Measurements from ENCODE around the gene SIGLEC12. TPM values are rescaled to one million over a fixed set of nuclear protein-coding genes. Genes with fewer than 3 reads are reported as not detected.

Gene SIGLEC12
- total and polyA plus RNA-seq, 2 donors (not counting 1 experiment from before 2014, with no cell fraction given) = 0.24 TPM; not detected in 1

DNA sequence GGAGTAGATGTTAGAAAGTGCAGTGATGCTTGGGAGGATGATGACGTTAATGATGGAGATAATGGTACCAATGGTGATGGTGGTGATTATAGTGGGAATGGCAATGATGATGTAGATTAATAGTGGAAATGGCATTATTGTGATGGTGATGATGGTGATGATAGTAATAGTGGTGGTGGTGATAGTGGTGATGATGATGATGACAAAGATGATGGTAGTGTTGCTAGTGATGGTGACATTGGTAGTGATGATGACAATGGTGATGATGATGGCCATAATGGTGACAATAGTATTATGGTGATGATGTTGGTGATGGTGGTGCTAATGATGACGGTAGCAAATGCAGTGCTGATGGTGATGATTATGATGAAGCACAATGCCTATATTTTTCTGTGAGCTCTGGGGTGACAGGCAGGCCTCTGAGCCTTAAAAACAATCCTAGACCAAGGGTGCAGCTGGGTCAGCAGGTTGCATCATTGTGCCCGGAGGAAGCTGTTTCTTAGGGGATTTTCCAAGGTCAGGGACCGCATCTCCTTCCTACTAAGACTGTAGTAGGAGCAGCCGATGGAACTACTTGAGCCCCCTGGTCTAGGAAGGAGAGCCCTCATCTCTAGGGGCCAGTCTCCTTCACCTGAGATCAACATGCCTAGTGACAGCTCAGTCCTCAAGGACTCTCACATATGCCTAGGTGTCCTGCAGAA, 15.5 kb downstream of the SIGLEC12 start:
- H3K4me3 ChIP-seq (ENCODE audit: control extremely low read depth in 1 of 5, extremely low read depth in 1 of 5, insufficient read depth in 1 of 5, low read depth in 2 of 5, low read length in 4 of 5) = no peak overlapping the region
- H3K9me3 ChIP-seq (ENCODE audit: control extremely low read depth in 1 of 3, control insufficient read depth in 2 of 3, insufficient read depth in 1 of 3, low read length in 2 of 3) = peaks cover 0 to 4% (median 0%) of the 10 kb centered on the region in 3 donors
- H3K79me2 ChIP-seq (ENCODE audit: control insufficient read depth, insufficient read depth, low read length) = no peaks in the 10 kb centered on the region
- H3K27me3 ChIP-seq (replicated peaks in 1 of 4; ENCODE audit: control extremely low read depth in 1 of 4, control insufficient read depth in 3 of 4, insufficient read depth in 4 of 4, low read length in 3 of 4) = peaks cover 0 to 12% (median 6%) of the 10 kb centered on the region in 4 experiments
- ChIA-PET CTCF (interaction anchor here (0.6 to 1.2 kb wide), 6 partner anchors 13 to 175 kb away, joined by 3 to 4 read pairs (median 3); no protein-coding TSS in a partner anchor), POLR2A (no interaction called here)
- intact Hi-C loops (cut with micrococcal nuclease) = no loop called here
- H3K27ac ChIP-seq (ENCODE audit: low read length in 2 of 2) = no peak overlapping the region
- 86% methylated on average over 4 of the region's 5 CpGs for WGBS (ENCODE audit: insufficient coverage)
- no peak overlapping the region for H3K9ac ChIP-seq (ENCODE audit: low read length)
- H3K4me3 Mint-ChIP-seq = no peak overlapping the region
- DNase-seq (no peak), ATAC-seq (ENCODE audit: low read depth) (no peak)
- H3K27me3 Mint-ChIP-seq = peaks cover 34% of the 10 kb centered on the region
- H3K9me3 Mint-ChIP-seq (ENCODE audit: insufficient read depth) = no peaks in the 10 kb centered on the region
- TF ChIP-seq EZH2 (IDR thresholded peaks at IDR 0.05; ENCODE audit: borderline replicate concordance, insufficient read depth, low read depth, low read length, poor library complexity, severe bottlenecking) = no peak
- TF ChIP-seq, protein P1, sequence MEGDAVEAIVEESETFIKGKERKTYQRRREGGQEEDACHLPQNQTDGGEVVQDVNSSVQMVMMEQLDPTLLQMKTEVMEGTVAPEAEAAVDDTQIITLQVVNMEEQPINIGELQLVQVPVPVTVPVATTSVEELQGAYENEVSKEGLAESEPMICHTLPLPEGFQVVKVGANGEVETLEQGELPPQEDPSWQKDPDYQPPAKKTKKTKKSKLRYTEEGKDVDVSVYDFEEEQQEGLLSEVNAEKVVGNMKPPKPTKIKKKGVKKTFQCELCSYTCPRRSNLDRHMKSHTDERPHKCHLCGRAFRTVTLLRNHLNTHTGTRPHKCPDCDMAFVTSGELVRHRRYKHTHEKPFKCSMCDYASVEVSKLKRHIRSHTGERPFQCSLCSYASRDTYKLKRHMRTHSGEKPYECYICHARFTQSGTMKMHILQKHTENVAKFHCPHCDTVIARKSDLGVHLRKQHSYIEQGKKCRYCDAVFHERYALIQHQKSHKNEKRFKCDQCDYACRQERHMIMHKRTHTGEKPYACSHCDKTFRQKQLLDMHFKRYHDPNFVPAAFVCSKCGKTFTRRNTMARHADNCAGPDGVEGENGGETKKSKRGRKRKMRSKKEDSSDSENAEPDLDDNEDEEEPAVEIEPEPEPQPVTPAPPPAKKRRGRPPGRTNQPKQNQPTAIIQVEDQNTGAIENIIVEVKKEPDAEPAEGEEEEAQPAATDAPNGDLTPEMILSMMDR (IDR thresholded peaks at IDR 0.05) = no peak
- H3K27ac Mint-ChIP-seq = no peak overlapping the region
- H3K4me1 Mint-ChIP-seq = no peaks in the 10 kb centered on the region
- H4K20me1 ChIP-seq (ENCODE audit: control insufficient read depth, insufficient read depth, low read length, poor library complexity, severe bottlenecking) = no peaks in the 10 kb centered on the region
- H2AFZ ChIP-seq (ENCODE audit: insufficient read depth, low read depth, low read length, poor library complexity, severe bottlenecking) = no peak overlapping the region
- H3K4me1 ChIP-seq (ENCODE audit: control insufficient read depth in 2 of 2, insufficient read depth in 2 of 2, low read length in 2 of 2) = no peaks in the 10 kb centered on the region
- no peak overlapping the region for H3K4me2 ChIP-seq (replicated peaks; ENCODE audit: low read depth, low read length, poor library complexity, severe bottlenecking)
- H3K36me3 ChIP-seq (replicated peaks in 1 of 2; ENCODE audit: control extremely low read depth in 1 of 2, control insufficient read depth in 1 of 2, extremely low read depth in 1 of 2, insufficient read depth in 2 of 2, low read length in 1 of 2) = no peaks in the 10 kb centered on the region

DNA sequence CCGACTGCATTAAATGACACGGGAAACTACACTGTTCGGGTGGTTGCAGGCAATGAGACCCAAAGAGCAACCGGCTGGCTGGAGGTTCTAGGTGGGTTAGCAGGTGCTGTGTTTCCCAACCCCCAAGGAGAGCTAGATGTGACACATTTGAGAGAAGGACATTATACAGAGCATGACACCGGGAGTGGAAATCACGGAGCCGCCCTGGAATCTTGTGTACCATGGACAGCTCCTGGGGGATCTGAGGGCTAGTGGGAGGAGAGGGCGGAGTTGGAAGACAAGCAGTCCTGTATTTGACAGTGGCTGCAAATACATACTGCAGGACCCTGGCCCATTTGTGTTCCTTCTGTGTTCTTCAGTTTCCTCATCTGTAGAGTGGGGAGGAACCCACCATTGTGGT, 21.0 kb downstream of the SIGLEC12 start:
- Histone ChIP-seq H2AFZ (ENCODE audit: insufficient read depth, low read depth, low read length, poor library complexity, severe bottlenecking) (no peak overlapping the region), H3K79me2 (ENCODE audit: control insufficient read depth, insufficient read depth, low read length) (no peaks in the 10 kb centered on the region), H3K4me1 (ENCODE audit: control insufficient read depth in 2 of 2, insufficient read depth in 2 of 2, low read length in 2 of 2) (no peaks in the 10 kb centered on the region), H3K9me3 (ENCODE audit: control extremely low read depth in 1 of 3, control insufficient read depth in 2 of 3, insufficient read depth in 1 of 3, low read length in 2 of 3) (peaks cover 0 to 9% (median 0%) of the 10 kb centered on the region in 3 donors), H3K27ac (ENCODE audit: low read length in 2 of 2) (no peak overlapping the region), H3K4me3 (ENCODE audit: control extremely low read depth in 1 of 5, extremely low read depth in 1 of 5, insufficient read depth in 1 of 5, low read depth in 2 of 5, low read length in 4 of 5) (no peak overlapping the region), H3K36me3 (replicated peaks in 1 of 2; ENCODE audit: control extremely low read depth in 1 of 2, control insufficient read depth in 1 of 2, extremely low read depth in 1 of 2, insufficient read depth in 2 of 2, low read length in 1 of 2) (no peaks in the 10 kb centered on the region), H3K27me3 (replicated peaks in 1 of 4; ENCODE audit: control extremely low read depth in 1 of 4, control insufficient read depth in 3 of 4, insufficient read depth in 4 of 4, low read length in 3 of 4) (peaks cover 0 to 20% (median 8%) of the 10 kb centered on the region in 4 experiments), H3K4me2 (replicated peaks; ENCODE audit: low read depth, low read length, poor library complexity, severe bottlenecking) (no peak overlapping the region), H4K20me1 (ENCODE audit: control insufficient read depth, insufficient read depth, low read length, poor library complexity, severe bottlenecking) (no peaks in the 10 kb centered on the region), H3K9ac (ENCODE audit: low read length) (no peak overlapping the region)
- TF ChIP-seq, protein P1 (IDR thresholded peaks at IDR 0.05) = no peak
- no peak for TF ChIP-seq EZH2 (IDR thresholded peaks at IDR 0.05; ENCODE audit: borderline replicate concordance, insufficient read depth, low read depth, low read length, poor library complexity, severe bottlenecking)
- peaks cover 40% of the 10 kb centered on the region for H3K27me3 Mint-ChIP-seq
- ChIA-PET CTCF (interaction anchor here (19.1 kb wide), 1 partner anchor 178 kb away, joined by 681 read pairs; no protein-coding TSS in a partner anchor), POLR2A (no interaction called here)
- DNase-seq = no peak
- WGBS (ENCODE audit: insufficient coverage) = 48% methylated on average over 8 of the region's 8 CpGs
- ATAC-seq (ENCODE audit: low read depth) = no peak
- no peaks in the 10 kb centered on the region for H3K9me3 Mint-ChIP-seq (ENCODE audit: insufficient read depth)
- no peak overlapping the region for H3K27ac Mint-ChIP-seq
- intact Hi-C loops (cut with micrococcal nuclease) = no loop called here
- no peaks in the 10 kb centered on the region for H3K4me1 Mint-ChIP-seq
- no peak overlapping the region for H3K4me3 Mint-ChIP-seq
